ENCODE data around the gene LIN37.

LIN37 gene

GRCh38 chr19:35727956-35728706 lies 20.2 kb upstream of the LIN37 start:
- Histone ChIP-seq H2AK5ac (ENCODE audit: low read depth, low read length) (no peak overlapping the region), H2BK5ac (ENCODE audit: low read length) (no peak overlapping the region), H2AFZ (ENCODE audit: low read length) (no peak overlapping the region), H3K27me3 (ENCODE audit: control insufficient read depth in 3 of 3, insufficient read depth in 3 of 3, low read depth in 1 of 3, low read length in 3 of 3) (no peaks in the 10 kb centered on the region), H3K4ac (ENCODE audit: low read length) (no peak overlapping the region), H3K27ac (replicated peaks; ENCODE audit: low read length) (no peak overlapping the region), H2BK15ac (ENCODE audit: low read length) (no peak overlapping the region), H3K23ac (ENCODE audit: low read depth, low read length, poor library complexity) (no peak overlapping the region), H3K4me3 (ENCODE audit: low read length in 2 of 2) (no peak overlapping the region), H3K36me3 (replicated peaks in 1 of 2; ENCODE audit: control insufficient read depth in 2 of 2, insufficient read depth in 2 of 2, low read length in 2 of 2) (peaks cover 82 to 97% of the 10 kb centered on the region in 2 donors), H2BK120ac (ENCODE audit: low read depth, low read length) (no peak overlapping the region), H3K4me1 (ENCODE audit: control insufficient read depth in 2 of 2, insufficient read depth in 1 of 2, low read depth in 1 of 2, low read length in 2 of 2) (no peaks in the 10 kb centered on the region), H4K8ac (ENCODE audit: low read depth, low read length) (no peak overlapping the region), H3K14ac (ENCODE audit: low read length) (no peak overlapping the region), H3K79me1 (ENCODE audit: low read depth, low read length) (peaks cover 11% of the 10 kb centered on the region), H2BK12ac (ENCODE audit: low read length) (no peak overlapping the region), H3K4me2 (ENCODE audit: insufficient read depth, low read length, poor library complexity, severe bottlenecking) (no peak overlapping the region), H3K18ac (ENCODE audit: low read length) (no peak overlapping the region), H3K9me3 (replicated peaks in 1 of 2; ENCODE audit: control insufficient read depth in 2 of 2, insufficient read depth in 1 of 2, low read depth in 1 of 2, low read length in 2 of 2) (no peaks in the 10 kb centered on the region), H4K91ac (ENCODE audit: low read depth, low read length, poor library complexity) (no peak overlapping the region), H3K9ac (ENCODE audit: low read depth, low read length, poor library complexity) (no peak overlapping the region)
- no CpG with 5 or more reads among the region's 19 CpGs for WGBS, 2 donors (ENCODE audit: extremely low coverage in 2 of 2, insufficient read length in 2 of 2, insufficient replicate concordance in 1 of 2)
- DNase-seq (ENCODE audit: low spot score) = no peak

GRCh38 chr19:35729021-35729420 lies 19.4 kb upstream of the LIN37 start:
- Histone ChIP-seq H3K18ac (ENCODE audit: low read length) (no peak overlapping the region), H2AFZ (ENCODE audit: low read length) (no peak overlapping the region), H3K23ac (ENCODE audit: low read depth, low read length, poor library complexity) (no peak overlapping the region), H3K4me2 (ENCODE audit: insufficient read depth, low read length, poor library complexity, severe bottlenecking) (no peak overlapping the region), H3K79me1 (ENCODE audit: low read depth, low read length) (peaks cover 11% of the 10 kb centered on the region), H3K9me3 (replicated peaks in 1 of 2; ENCODE audit: control insufficient read depth in 2 of 2, insufficient read depth in 1 of 2, low read depth in 1 of 2, low read length in 2 of 2) (no peaks in the 10 kb centered on the region), H2BK120ac (ENCODE audit: low read depth, low read length) (no peak overlapping the region), H3K36me3 (replicated peaks in 1 of 2; ENCODE audit: control insufficient read depth in 2 of 2, insufficient read depth in 2 of 2, low read length in 2 of 2) (peaks cover 80 to 96% of the 10 kb centered on the region in 2 donors), H4K91ac (ENCODE audit: low read depth, low read length, poor library complexity) (no peak overlapping the region), H4K8ac (ENCODE audit: low read depth, low read length) (peak overlapping the region; percentile 82), H3K27me3 (ENCODE audit: control insufficient read depth in 3 of 3, insufficient read depth in 3 of 3, low read depth in 1 of 3, low read length in 3 of 3) (no peaks in the 10 kb centered on the region), H2BK15ac (ENCODE audit: low read length) (no peak overlapping the region), H3K14ac (ENCODE audit: low read length) (no peak overlapping the region), H2BK12ac (ENCODE audit: low read length) (no peak overlapping the region), H3K27ac (replicated peaks; ENCODE audit: low read length) (no peak overlapping the region), H3K9ac (ENCODE audit: low read depth, low read length, poor library complexity) (peak overlapping the region; percentile 21), H3K4me1 (ENCODE audit: control insufficient read depth in 2 of 2, insufficient read depth in 1 of 2, low read depth in 1 of 2, low read length in 2 of 2) (no peaks in the 10 kb centered on the region), H2BK5ac (ENCODE audit: low read length) (no peak overlapping the region), H3K4ac (ENCODE audit: low read length) (no peak overlapping the region), H3K4me3 (ENCODE audit: low read length in 2 of 2) (no peak overlapping the region), H2AK5ac (ENCODE audit: low read depth, low read length) (no peak overlapping the region)
- no peak for DNase-seq (ENCODE audit: low spot score)
- WGBS, 2 donors (ENCODE audit: extremely low coverage in 2 of 2, insufficient read length in 2 of 2, insufficient replicate concordance in 1 of 2) = no CpG with 5 or more reads among the region's 18 CpGs

- Histone ChIP-seq H2AFZ (ENCODE audit: low read length) (no peak overlapping the region), H3K18ac (ENCODE audit: low read length) (no peak overlapping the region), H3K4me1 (ENCODE audit: control insufficient read depth in 2 of 2, insufficient read depth in 1 of 2, low read depth in 1 of 2, low read length in 2 of 2) (no peaks in the 10 kb centered on the region), H3K4me3 (ENCODE audit: low read length in 2 of 2) (no peak overlapping the region), H2BK12ac (ENCODE audit: low read length) (no peak overlapping the region), H3K9me3 (replicated peaks in 1 of 2; ENCODE audit: control insufficient read depth in 2 of 2, insufficient read depth in 1 of 2, low read depth in 1 of 2, low read length in 2 of 2) (no peaks in the 10 kb centered on the region), H3K14ac (ENCODE audit: low read length) (no peak overlapping the region), H3K27me3 (ENCODE audit: control insufficient read depth in 3 of 3, insufficient read depth in 3 of 3, low read depth in 1 of 3, low read length in 3 of 3) (no peaks in the 10 kb centered on the region), H2BK5ac (ENCODE audit: low read length) (no peak overlapping the region), H4K91ac (ENCODE audit: low read depth, low read length, poor library complexity) (no peak overlapping the region), H3K4me2 (ENCODE audit: insufficient read depth, low read length, poor library complexity, severe bottlenecking) (no peak overlapping the region), H3K36me3 (replicated peaks in 1 of 2; ENCODE audit: control insufficient read depth in 2 of 2, insufficient read depth in 2 of 2, low read length in 2 of 2) (peaks cover 79 to 96% of the 10 kb centered on the region in 2 donors), H2BK120ac (ENCODE audit: low read depth, low read length) (no peak overlapping the region), H4K8ac (ENCODE audit: low read depth, low read length) (peak overlapping the region; percentile 17), H3K27ac (replicated peaks; ENCODE audit: low read length) (no peak overlapping the region), H2AK5ac (ENCODE audit: low read depth, low read length) (no peak overlapping the region), H3K4ac (ENCODE audit: low read length) (no peak overlapping the region), H3K23ac (ENCODE audit: low read depth, low read length, poor library complexity) (no peak overlapping the region), H3K9ac (ENCODE audit: low read depth, low read length, poor library complexity) (no peak overlapping the region), H3K79me1 (ENCODE audit: low read depth, low read length) (peaks cover 14% of the 10 kb centered on the region), H2BK15ac (ENCODE audit: low read length) (no peak overlapping the region)
- DNase-seq (ENCODE audit: low spot score) = no peak
- WGBS, 2 donors (ENCODE audit: extremely low coverage in 2 of 2, insufficient read length in 2 of 2, insufficient replicate concordance in 1 of 2) = no CpG with 5 or more reads among the region's 11 CpGs
Observed at GRCh38 chr19:35729763-35730162, 18.6 kb upstream of the LIN37 start.

- H2BK120ac ChIP-seq (ENCODE audit: low read depth, low read length) = no peak overlapping the region
- no peak overlapping the region for H3K4me2 ChIP-seq (ENCODE audit: insufficient read depth, low read length, poor library complexity, severe bottlenecking)
- no peak overlapping the region for H4K8ac ChIP-seq (ENCODE audit: low read depth, low read length)
- no peak overlapping the region for H3K4ac ChIP-seq (ENCODE audit: low read length)
- H2BK5ac ChIP-seq (ENCODE audit: low read length) = no peak overlapping the region
- H3K9me3 ChIP-seq (replicated peaks in 1 of 2; ENCODE audit: control insufficient read depth in 2 of 2, insufficient read depth in 1 of 2, low read depth in 1 of 2, low read length in 2 of 2) = no peaks in the 10 kb centered on the region
- no peak overlapping the region for H3K14ac ChIP-seq (ENCODE audit: low read length)
- no peak overlapping the region for H3K4me3 ChIP-seq (ENCODE audit: low read length in 2 of 2)
- no peak overlapping the region for H3K18ac ChIP-seq (ENCODE audit: low read length)
- H3K27me3 ChIP-seq (ENCODE audit: control insufficient read depth in 3 of 3, insufficient read depth in 3 of 3, low read depth in 1 of 3, low read length in 3 of 3) = no peaks in the 10 kb centered on the region
- no peak overlapping the region for H2BK15ac ChIP-seq (ENCODE audit: low read length)
- no peaks in the 10 kb centered on the region for H3K4me1 ChIP-seq (ENCODE audit: control insufficient read depth in 2 of 2, insufficient read depth in 1 of 2, low read depth in 1 of 2, low read length in 2 of 2)
- peaks cover 77 to 96% of the 10 kb centered on the region in 2 donors for H3K36me3 ChIP-seq (replicated peaks in 1 of 2; ENCODE audit: control insufficient read depth in 2 of 2, insufficient read depth in 2 of 2, low read length in 2 of 2)
- H2BK12ac ChIP-seq (ENCODE audit: low read length) = no peak overlapping the region
- no peak overlapping the region for H2AK5ac ChIP-seq (ENCODE audit: low read depth, low read length)
- H3K23ac ChIP-seq (ENCODE audit: low read depth, low read length, poor library complexity) = peak overlapping the region; percentile 55
- H2AFZ ChIP-seq (ENCODE audit: low read length) = no peak overlapping the region
- no peak overlapping the region for H4K91ac ChIP-seq (ENCODE audit: low read depth, low read length, poor library complexity)
- no peak overlapping the region for H3K9ac ChIP-seq (ENCODE audit: low read depth, low read length, poor library complexity)
- H3K79me1 ChIP-seq (ENCODE audit: low read depth, low read length) = peaks cover 14% of the 10 kb centered on the region
- no CpG with 5 or more reads among the region's 18 CpGs for WGBS, 2 donors (ENCODE audit: extremely low coverage in 2 of 2, insufficient read length in 2 of 2, insufficient replicate concordance in 1 of 2)
- H3K27ac ChIP-seq (replicated peaks; ENCODE audit: low read length) = no peak overlapping the region
- no peak for DNase-seq (ENCODE audit: low spot score)
Observed at GRCh38 chr19:35730326-35730725, 18.1 kb upstream of the LIN37 start.
